Measurements from ENCODE around the gene RHO. TPM values are rescaled to one million over a fixed set of nuclear protein-coding genes. Genes with fewer than 3 reads are reported as not detected.

Gene RHO
- total RNA-seq, 2 donors from 2014 or later: 0.23 TPM; not detected in 1

DNA sequence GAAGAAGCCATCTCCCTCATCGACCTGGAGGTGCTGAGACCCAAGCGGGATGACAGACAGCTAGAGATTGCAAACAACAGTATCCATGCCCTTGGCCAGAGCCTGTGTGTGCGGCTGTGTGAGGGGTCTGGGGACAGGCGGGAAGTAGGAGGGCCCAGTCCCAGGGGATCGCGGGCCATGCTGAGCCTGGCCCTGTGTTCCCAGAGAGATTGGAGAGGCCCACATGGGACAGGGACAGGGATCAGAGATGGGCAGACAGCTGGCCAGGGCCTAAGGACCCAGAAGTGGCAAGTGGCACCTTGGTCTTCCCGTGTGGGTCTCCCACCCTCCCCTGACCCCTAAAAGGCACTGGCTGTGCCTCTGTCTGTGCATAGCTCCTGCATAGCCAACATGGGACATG is 10.9 kb upstream of the RHO start:
- TF ChIP-seq POLR2AphosphoS5 (IDR thresholded peaks at IDR 0.05) (no peak), CTCF (IDR thresholded peaks at IDR 0.05) (no peak), POLR2A (IDR thresholded peaks at IDR 0.05) (no peak)
- Histone ChIP-seq H3K27ac (no peak overlapping the region), H3K9me3 (no peaks in the 10 kb centered on the region), H3K36me3 (no peaks in the 10 kb centered on the region), H3K27me3 (replicated peaks; ENCODE audit: insufficient read depth) (no peaks in the 10 kb centered on the region), H3K4me3 (no peak overlapping the region), H3K4me1 (replicated peaks) (no peaks in the 10 kb centered on the region)
- intact Hi-C loops (cut with DNase I): no loop called here
- no peak for DNase-seq (ENCODE audit: low spot score)
- 83% methylated on average over 6 of the region's 7 CpGs for WGBS

DNA sequence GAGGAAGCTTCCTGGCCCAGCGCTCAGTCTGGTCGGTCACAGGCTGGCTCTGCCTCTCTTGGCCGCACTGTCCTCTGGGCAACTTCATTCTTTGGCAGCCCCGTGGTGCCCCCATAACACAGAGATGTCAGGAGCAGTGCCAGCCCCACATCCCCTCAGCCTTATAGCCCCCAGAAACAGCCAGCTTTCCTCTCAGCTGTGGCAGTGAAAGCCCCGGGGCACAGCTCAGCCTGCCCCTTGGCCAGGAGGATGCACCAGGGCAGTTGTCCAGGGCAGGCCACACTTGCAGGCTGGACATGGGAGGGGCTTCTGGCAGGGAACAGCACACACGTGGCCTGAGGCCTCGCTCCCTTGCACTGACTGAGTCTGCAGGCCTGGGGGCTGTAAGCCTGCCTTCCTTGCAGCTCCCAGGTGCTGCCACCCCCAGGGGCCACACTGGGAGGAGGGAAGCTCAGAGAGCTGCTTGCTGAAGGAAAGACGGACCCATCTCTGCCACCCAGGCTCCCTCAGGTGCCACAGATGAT is 10.3 kb upstream of the RHO start:
- Histone ChIP-seq H3K4me1 (replicated peaks) (no peaks in the 10 kb centered on the region), H3K4me3 (no peak overlapping the region), H3K9me3 (no peaks in the 10 kb centered on the region), H3K27me3 (replicated peaks; ENCODE audit: insufficient read depth) (no peaks in the 10 kb centered on the region), H3K36me3 (no peaks in the 10 kb centered on the region), H3K27ac (no peak overlapping the region)
- intact Hi-C loops (cut with DNase I): no loop called here
- 85% methylated on average over 8 of the region's 8 CpGs for WGBS
- no peak for TF ChIP-seq CTCF (IDR thresholded peaks at IDR 0.05)
- no peak for TF ChIP-seq POLR2A (IDR thresholded peaks at IDR 0.05)
- TF ChIP-seq POLR2AphosphoS5 (IDR thresholded peaks at IDR 0.05): no peak
- no peak for DNase-seq (ENCODE audit: low spot score)

DNA sequence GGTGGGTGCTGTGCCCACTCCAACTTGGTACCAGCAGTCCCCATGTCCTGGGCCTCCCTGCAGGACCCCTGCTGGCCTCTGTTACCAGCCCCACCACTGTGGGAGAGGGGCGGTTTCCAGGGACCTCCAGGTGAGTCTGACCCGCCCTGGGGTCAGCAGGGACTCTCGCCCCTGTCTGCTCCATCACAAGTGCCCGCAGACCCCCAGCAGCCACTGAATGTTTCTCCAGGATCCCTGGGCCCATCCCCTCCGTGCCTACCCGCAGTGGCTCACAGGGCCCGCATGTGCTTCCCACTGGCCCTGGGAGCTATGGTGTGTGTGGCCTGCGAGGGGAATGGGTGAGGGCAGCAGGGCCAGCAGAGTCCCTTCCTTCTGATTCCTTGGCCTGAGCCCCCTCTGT is 9.9 kb upstream of the RHO start:
- intact Hi-C loops (cut with DNase I): no loop called here
- DNase-seq (ENCODE audit: low spot score): no peak
- Histone ChIP-seq H3K4me1 (replicated peaks) (no peaks in the 10 kb centered on the region), H3K27ac (no peak overlapping the region), H3K4me3 (no peak overlapping the region), H3K9me3 (no peaks in the 10 kb centered on the region), H3K27me3 (replicated peaks; ENCODE audit: insufficient read depth) (no peaks in the 10 kb centered on the region), H3K36me3 (no peaks in the 10 kb centered on the region)
- no peak for TF ChIP-seq POLR2AphosphoS5 (IDR thresholded peaks at IDR 0.05)
- TF ChIP-seq CTCF (IDR thresholded peaks at IDR 0.05): no peak
- no peak for TF ChIP-seq POLR2A (IDR thresholded peaks at IDR 0.05)
- WGBS: 96% methylated on average over 8 of the region's 8 CpGs

- intact Hi-C loops (cut with DNase I): no loop called here
- Histone ChIP-seq H3K36me3 (no peaks in the 10 kb centered on the region), H3K4me1 (replicated peaks) (no peaks in the 10 kb centered on the region), H3K27me3 (replicated peaks; ENCODE audit: insufficient read depth) (no peaks in the 10 kb centered on the region), H3K4me3 (no peak overlapping the region), H3K27ac (no peak overlapping the region), H3K9me3 (no peaks in the 10 kb centered on the region)
- no peak for DNase-seq (ENCODE audit: low spot score)
- 91% methylated on average over 10 of the region's 10 CpGs for WGBS
- no peak for TF ChIP-seq POLR2A (IDR thresholded peaks at IDR 0.05)
- no peak for TF ChIP-seq CTCF (IDR thresholded peaks at IDR 0.05)
- TF ChIP-seq POLR2AphosphoS5 (IDR thresholded peaks at IDR 0.05): no peak
Measured at GRCh38 chr3:129519449-129519848, 9.0 kb upstream of the RHO start.

- H3K9me3 ChIP-seq: no peaks in the 10 kb centered on the region
- no peaks in the 10 kb centered on the region for H3K27me3 ChIP-seq (replicated peaks; ENCODE audit: insufficient read depth)
- no peak for TF ChIP-seq CTCF (IDR thresholded peaks at IDR 0.05)
- TF ChIP-seq POLR2AphosphoS5 (IDR thresholded peaks at IDR 0.05): no peak
- no peak for TF ChIP-seq POLR2A (IDR thresholded peaks at IDR 0.05)
- WGBS: 85% methylated on average over 15 of the region's 15 CpGs
- H3K4me1 ChIP-seq (replicated peaks): no peaks in the 10 kb centered on the region
- H3K4me3 ChIP-seq: no peak overlapping the region
- no peaks in the 10 kb centered on the region for H3K36me3 ChIP-seq
- intact Hi-C loops (cut with DNase I): no loop called here
- no peak for DNase-seq (ENCODE audit: low spot score)
- no peak overlapping the region for H3K27ac ChIP-seq
Measured at GRCh38 chr3:129519896-129520715, 8.3 kb upstream of the RHO start.

Measured in prostate gland (tissue), 2 donors.